Body of pancreas (tissue), 4 donors: ENCODE measurements around the gene AUTS2. TPM values are rescaled to one million over a fixed set of nuclear protein-coding genes. Genes with fewer than 3 reads are reported as not detected.

Experiments
- ATAC-seq: fragments of 150-250 bp; one replicate; pipeline ENCODE4 v1.9.1; 2016
- DNase-seq, 4 donors: peaks; one replicate each; pipeline ENCODE4 v3.0.0-alpha.2; 2019
- H3K27ac ChIP-seq, 4 donors: fragments of 200-600 bp; sonication (generic); 1 replicate in 3 of 4; 2 replicates in 1 of 4; pipeline versions ENCODE4 v1.5.1 to v1.6.1; 2016 to 2019; ENCODE audit warnings: mild to moderate bottlenecking in 1 of 4, mixed read lengths in 1 of 4, moderate library complexity in 1 of 4
- H3K27me3 ChIP-seq, 2 donors: fragments of 200-600 bp; sonication (generic); one replicate each; pipeline ENCODE4 v1.6.0; 2016; ENCODE audit warnings: mild to moderate bottlenecking in 1 of 2
- H3K36me3 ChIP-seq, 2 donors: fragments of 200-600 bp; sonication (generic); replicated peaks in 1 of 2; 2 replicates each; pipeline ENCODE4 v1.5.1; 2016; ENCODE audit warnings: low read depth in 2 of 2; ENCODE audit not compliant: insufficient read depth in 1 of 2
- H3K4me1 ChIP-seq: fragments of 200-600 bp; sonication (generic); one replicate; pipeline ENCODE4 v1.6.0; 2016
- H3K4me3 ChIP-seq, 2 donors: fragments of 200-600 bp; sonication (generic); 1 replicate in 1 of 2; 2 replicates in 1 of 2; pipeline ENCODE4 v1.5.1; 2016 to 2019
- H3K9me3 ChIP-seq, 3 donors: fragments of 200-600 bp; sonication (generic); 1 replicate in 2 of 3; 2 replicates in 1 of 3; pipeline ENCODE4 v1.5.1; 2016
- POLR2A ChIP-seq, 3 donors: fragments of 450-650 bp; IDR thresholded peaks; one replicate each; pipeline ENCODE4 v1.6.1; 2016; ENCODE audit warnings: antibody characterized with exemption in 3 of 3, mild to moderate bottlenecking in 2 of 3
- WGBS, 2 donors: methylation state at CpG; one replicate each; pipeline ENCODE4 v1.1.5; 2017; 5-methylcytosine and 5-hydroxymethylcytosine counted together
- intact Hi-C: fragments of 100-400 bp; cut with DNase I; formaldehyde crosslinking; loops from one replicate; pipeline ENCODE4 v1.15.1; 2023
- total RNA-seq, 2 donors: library from RNA; depleted of rRNA; stranded (reverse); fragments of >200 nt; gene quantifications; one replicate each; pipeline ENCODE4 v1.1.0, GENCODE V29; 2016
- TF ChIP-seq, protein P1 (sequence below), 7 experiments: fragments of 450-650 bp in 4 of 7; fragments of 200-600 bp in 3 of 7; sonication (generic) in 3 of 7; IDR thresholded peaks; one replicate each; pipeline ENCODE4 v1.5.1; 2016 to 2019; ENCODE audit warnings: antibody characterized with exemption in 7 of 7

AUTS2 gene
- total RNA-seq, 2 donors from 2014 or later: 11.7 to 18.5 TPM

DNA sequence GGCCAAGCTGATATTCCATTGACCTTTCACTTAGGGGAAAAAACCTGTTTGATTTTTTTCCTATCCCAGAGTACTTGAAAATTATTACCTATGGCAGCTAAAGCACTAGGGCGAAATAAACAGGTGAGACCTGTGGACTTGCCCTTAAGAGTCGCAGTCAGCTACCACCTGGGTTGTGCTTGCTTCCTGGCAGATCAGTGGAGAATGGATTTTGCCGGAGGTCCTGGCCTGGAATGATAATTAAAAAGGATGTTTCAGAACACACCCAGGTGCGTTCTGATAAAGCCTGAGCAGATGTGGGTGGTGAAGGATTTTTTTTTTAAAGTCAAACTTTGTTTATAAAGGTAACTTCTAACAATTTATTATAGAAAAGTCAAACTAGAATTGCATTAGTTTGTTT, 59.1 kb downstream of the AUTS2 start:
- intact Hi-C loops: no loop called here
- H3K27ac ChIP-seq: no peak overlapping the region
- no peak overlapping the region for H3K4me3 ChIP-seq
- DNase-seq: no peak
- 70 to 74% methylated on average over 4 of the region's 4 CpGs for WGBS, 2 donors
- H3K27me3 ChIP-seq: no peaks in the 10 kb centered on the region
- TF ChIP-seq, protein P1, sequence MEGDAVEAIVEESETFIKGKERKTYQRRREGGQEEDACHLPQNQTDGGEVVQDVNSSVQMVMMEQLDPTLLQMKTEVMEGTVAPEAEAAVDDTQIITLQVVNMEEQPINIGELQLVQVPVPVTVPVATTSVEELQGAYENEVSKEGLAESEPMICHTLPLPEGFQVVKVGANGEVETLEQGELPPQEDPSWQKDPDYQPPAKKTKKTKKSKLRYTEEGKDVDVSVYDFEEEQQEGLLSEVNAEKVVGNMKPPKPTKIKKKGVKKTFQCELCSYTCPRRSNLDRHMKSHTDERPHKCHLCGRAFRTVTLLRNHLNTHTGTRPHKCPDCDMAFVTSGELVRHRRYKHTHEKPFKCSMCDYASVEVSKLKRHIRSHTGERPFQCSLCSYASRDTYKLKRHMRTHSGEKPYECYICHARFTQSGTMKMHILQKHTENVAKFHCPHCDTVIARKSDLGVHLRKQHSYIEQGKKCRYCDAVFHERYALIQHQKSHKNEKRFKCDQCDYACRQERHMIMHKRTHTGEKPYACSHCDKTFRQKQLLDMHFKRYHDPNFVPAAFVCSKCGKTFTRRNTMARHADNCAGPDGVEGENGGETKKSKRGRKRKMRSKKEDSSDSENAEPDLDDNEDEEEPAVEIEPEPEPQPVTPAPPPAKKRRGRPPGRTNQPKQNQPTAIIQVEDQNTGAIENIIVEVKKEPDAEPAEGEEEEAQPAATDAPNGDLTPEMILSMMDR (IDR thresholded peaks at IDR 0.05): no peak
- no peak for TF ChIP-seq POLR2A (IDR thresholded peaks at IDR 0.05)
- no peaks in the 10 kb centered on the region for H3K9me3 ChIP-seq
- no peaks in the 10 kb centered on the region for H3K36me3 ChIP-seq
- peaks cover 19% of the 10 kb centered on the region for H3K4me1 ChIP-seq
- ATAC-seq: no peak

GRCh38 chr7:69657985-69658384, 59.7 kb downstream of the AUTS2 start:
- ATAC-seq (no peak), DNase-seq (no peak)
- Histone ChIP-seq H3K27me3 (no peaks in the 10 kb centered on the region), H3K9me3 (no peaks in the 10 kb centered on the region), H3K27ac (no peak overlapping the region), H3K4me3 (no peak overlapping the region), H3K36me3 (no peaks in the 10 kb centered on the region), H3K4me1 (peaks cover 19% of the 10 kb centered on the region)
- intact Hi-C loops: no loop called here
- TF ChIP-seq POLR2A (IDR thresholded peaks at IDR 0.05): no peak
- TF ChIP-seq, protein P1 (IDR thresholded peaks at IDR 0.05): no peak
- WGBS, 2 donors: 81 to 91% methylated on average over 3 of the region's 3 CpGs

DNA sequence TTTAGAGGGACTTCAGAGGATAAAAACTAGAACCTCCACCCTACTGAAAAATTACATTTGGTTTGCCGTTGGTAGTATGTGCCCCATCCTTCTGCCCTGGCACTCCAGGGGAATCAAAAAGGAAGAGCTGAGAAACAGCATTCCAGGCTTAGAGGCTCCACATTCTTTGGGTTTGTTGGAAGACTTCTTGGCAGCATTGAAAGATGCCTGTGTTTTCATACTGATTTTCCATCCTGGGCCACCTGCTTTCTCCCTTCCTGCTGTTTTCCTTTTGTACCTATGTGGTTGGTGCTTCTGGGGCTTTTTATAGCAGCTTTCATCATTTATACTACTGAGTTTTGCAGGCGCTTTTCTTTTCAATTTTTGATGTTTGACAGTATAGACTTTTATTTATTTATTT, 61.7 kb downstream of the AUTS2 start:
- DNase-seq: no peak
- TF ChIP-seq, protein P1 (IDR thresholded peaks at IDR 0.05): no peak
- TF ChIP-seq POLR2A (IDR thresholded peaks at IDR 0.05): no peak
- 74 to 76% methylated on average over 2 of the region's 2 CpGs for WGBS, 2 donors
- intact Hi-C loops: no loop called here
- Histone ChIP-seq H3K27me3 (no peaks in the 10 kb centered on the region), H3K27ac (no peak overlapping the region), H3K4me3 (no peak overlapping the region), H3K4me1 (peaks cover 10% of the 10 kb centered on the region), H3K9me3 (no peaks in the 10 kb centered on the region), H3K36me3 (no peaks in the 10 kb centered on the region)
- no peak for ATAC-seq

DNA sequence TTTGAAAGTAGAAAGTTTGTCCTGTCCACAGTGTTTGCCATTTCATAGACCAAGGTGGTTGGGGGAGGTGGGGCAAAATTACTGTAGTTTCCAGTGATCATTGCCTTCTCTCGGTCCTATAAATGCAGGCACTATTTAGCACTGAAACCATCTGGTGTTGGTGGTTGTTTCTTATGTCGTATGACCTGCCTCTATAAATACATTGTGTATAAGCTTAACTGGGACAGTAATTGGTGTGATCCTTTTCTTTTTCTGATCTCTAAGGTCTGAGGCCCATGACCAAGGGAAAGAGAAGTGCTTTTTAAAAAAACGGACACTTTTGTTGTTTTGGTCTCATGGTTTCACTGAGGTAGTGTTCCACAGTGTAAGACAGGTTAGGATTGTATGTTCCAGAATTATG, 63.1 kb downstream of the AUTS2 start:
- intact Hi-C loops: no loop called here
- no peak for ATAC-seq
- 77 to 79% methylated on average over 3 of the region's 3 CpGs for WGBS, 2 donors

More for the DNA sequence above, 63.1 kb downstream of the AUTS2 start:
- Histone ChIP-seq H3K4me3 (no peak overlapping the region), H3K9me3 (no peaks in the 10 kb centered on the region), H3K27ac (no peak overlapping the region), H3K27me3 (no peaks in the 10 kb centered on the region), H3K36me3 (no peaks in the 10 kb centered on the region), H3K4me1 (peaks cover 6% of the 10 kb centered on the region)
- TF ChIP-seq, protein P1 (IDR thresholded peaks at IDR 0.05): no peak
- TF ChIP-seq POLR2A (IDR thresholded peaks at IDR 0.05): no peak
- no peak for DNase-seq
